GM20000 (cell line): Measurements from ENCODE around the gene SARDH.
A peak's percentile ranks its signal among the peaks of the same experiment; 100 is the strongest.

Source experiments
- DNase-seq: peaks from one replicate; pipeline ENCODE4 v3.0.0; 2012; ENCODE audit warnings: low spot score
- TF ChIP-seq, protein P1 (sequence below): IDR thresholded peaks from 2 replicates; pipeline ENCODE4 v1.5.1; 2012; ENCODE audit warnings: mild to moderate bottlenecking, control low read depth; ENCODE audit errors: extremely low read depth, missing control alignments

Gene SARDH

DNA sequence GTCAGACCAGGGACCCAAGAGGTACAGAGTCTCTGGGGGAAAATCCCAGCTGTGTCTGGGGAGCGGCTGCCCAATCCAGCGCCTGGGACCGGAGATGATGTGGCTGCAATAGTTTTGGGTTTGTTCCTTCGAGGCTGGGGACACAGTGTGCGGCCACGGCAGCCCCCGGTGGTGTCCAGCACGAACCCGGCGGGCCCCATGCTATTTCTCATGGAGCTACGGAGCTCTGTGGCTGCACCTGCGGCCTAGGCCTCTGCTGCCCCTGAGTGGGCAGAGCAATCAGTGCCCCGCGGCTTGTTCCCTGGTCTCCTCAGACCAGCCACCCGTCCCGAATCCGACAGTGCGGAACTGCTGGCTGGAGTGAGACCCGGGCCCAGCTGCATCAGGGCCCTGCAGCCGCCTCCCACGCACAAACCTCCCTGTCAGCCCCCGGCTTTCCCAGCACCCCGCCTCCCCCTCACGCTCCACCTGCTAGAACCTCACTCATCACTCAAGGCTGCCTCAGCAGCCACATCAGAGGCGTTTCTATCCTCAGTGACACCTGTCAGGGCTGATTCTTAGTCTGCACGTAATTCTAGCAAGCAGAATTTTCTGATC is 29.0 kb downstream of the SARDH start:
- DNase-seq = peak; percentile 64
- TF ChIP-seq, protein P1, sequence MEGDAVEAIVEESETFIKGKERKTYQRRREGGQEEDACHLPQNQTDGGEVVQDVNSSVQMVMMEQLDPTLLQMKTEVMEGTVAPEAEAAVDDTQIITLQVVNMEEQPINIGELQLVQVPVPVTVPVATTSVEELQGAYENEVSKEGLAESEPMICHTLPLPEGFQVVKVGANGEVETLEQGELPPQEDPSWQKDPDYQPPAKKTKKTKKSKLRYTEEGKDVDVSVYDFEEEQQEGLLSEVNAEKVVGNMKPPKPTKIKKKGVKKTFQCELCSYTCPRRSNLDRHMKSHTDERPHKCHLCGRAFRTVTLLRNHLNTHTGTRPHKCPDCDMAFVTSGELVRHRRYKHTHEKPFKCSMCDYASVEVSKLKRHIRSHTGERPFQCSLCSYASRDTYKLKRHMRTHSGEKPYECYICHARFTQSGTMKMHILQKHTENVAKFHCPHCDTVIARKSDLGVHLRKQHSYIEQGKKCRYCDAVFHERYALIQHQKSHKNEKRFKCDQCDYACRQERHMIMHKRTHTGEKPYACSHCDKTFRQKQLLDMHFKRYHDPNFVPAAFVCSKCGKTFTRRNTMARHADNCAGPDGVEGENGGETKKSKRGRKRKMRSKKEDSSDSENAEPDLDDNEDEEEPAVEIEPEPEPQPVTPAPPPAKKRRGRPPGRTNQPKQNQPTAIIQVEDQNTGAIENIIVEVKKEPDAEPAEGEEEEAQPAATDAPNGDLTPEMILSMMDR = no peak

DNA sequence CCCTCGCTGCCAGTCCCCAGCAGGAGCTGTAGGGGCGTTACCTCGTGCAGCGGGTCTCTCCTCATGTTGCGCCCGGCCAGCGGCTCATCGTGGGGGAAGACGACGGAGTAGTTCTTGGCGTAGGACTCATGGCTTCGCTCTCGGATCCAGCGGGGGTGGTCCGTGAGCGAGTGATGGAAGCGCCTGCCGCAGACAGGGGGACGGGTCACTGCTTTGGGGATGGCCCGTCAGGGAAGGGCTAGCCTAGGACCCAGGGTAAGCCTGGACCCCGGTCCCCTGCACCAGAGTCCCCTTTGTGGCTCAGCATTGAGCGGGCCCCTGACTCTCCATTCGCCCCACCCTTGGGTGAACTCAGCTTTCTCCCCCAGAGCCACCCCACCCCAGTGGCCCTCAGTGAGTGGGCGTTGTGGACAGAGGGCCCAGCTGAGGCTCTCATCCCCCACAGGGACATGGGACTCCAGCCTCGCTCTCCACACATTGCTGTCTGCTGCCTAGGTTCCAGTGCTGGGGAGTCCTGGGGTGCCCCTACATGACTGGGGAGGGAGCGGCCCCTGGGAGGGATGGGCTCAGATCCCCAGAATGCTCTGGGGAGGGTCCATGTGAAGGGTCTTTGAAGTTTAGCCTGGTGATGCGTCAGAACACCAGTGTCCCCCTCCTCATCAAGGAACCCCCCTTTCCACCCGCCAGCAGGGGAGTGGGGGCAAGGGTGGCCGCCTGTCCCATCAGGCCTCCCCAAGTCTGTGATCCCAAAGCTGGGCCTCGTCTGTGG is 29.7 kb downstream of the SARDH start:
- no peak for DNase-seq

DNA sequence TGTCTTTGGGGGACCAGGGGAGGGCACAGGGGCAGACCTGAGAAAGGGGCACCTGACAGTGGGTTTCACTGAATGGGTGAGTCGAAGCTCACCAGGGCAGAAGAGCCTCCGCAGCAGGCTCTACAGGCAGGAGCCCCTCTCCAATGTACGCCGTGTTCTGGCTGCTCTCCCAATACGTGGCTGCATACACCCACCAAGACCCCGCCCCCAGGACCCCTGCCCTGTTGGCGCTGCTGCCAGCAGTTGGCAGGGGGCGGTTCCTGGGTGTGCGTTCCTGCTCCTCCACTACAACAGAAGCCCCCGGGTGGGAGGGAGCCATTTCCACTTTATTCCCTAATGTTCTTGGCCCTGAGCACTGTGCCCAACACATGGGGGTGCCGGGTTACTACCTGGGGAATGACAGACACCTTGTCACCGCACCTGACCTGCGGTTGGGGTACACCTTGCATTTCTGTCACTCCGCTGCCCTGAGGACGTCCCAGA is 30.3 kb downstream of the SARDH start:
- no peak for DNase-seq
- TF ChIP-seq, protein P1 = no peak

More for the DNA sequence above, 29.7 kb downstream of the SARDH start:
- TF ChIP-seq, protein P1 = no peak

DNA sequence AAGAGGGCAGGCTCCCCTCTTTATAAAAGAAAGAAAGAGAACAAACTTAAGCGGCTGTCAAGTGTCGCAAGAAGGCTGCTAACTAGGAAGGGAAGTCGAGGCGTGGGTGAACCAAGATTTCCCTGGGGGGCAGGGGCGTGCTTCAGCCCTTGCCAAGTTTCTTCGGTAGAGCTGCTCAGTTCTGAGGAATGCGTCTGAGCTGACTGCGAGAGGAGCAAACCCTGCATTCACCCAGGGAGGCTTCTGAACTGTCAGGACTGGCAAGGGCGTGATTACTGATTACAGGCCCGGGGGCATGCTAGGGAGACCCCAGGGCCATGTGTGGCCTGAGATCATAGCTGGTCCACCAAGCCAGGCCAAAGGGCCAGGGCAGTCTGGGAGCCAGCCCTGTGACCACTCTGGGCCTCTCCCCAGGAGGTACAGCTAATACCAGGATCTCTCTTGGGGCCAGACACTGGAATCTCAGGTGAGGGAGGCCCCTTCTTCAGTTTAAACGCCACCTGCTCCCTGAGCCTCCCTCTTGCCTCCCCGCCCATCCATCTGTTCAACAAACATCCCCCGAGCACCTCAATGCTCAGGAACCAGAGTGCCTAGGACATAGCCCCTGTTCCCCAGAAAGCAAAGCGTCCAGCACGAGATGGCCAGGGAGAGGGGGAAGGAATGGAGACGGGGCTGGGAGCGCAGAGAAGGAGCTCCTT is 30.9 kb downstream of the SARDH start:
- no peak for DNase-seq
- TF ChIP-seq, protein P1 = no peak

DNA sequence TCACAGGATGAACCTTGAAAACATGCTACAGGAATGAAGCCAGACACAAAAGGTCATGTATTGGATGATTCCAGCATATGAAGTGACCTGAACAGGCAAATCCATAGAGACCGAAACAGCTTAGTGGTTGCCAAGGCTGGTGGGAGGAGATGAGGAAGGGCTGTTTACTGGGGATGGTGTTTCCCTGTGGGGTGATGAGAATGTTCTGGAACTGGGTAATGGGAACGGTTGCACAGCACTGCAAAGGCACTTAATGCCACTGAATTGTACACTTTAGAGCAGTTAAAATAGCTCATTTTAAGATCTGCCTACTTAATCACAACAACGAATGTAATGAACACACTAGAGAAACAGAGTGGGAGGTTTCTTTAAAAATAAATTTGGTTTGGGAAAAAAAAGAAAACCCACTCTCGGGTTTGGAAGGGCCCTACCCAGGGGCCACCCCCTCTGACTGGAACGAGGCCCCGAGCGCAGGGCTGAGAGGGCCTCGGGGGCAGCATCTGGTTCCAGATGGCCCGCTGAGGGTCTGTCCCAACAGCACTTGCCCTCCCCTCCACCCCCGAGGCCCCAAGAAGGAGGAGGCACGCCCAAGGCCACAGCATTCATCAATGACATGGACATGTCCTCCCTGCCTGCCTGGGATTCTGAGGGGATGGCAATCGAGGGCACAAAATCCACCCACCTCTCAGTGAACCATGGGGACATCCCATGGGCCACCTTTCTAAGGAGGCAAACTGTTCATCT is 31.7 kb downstream of the SARDH start:
- no peak for DNase-seq
- TF ChIP-seq, protein P1 = no peak

DNA sequence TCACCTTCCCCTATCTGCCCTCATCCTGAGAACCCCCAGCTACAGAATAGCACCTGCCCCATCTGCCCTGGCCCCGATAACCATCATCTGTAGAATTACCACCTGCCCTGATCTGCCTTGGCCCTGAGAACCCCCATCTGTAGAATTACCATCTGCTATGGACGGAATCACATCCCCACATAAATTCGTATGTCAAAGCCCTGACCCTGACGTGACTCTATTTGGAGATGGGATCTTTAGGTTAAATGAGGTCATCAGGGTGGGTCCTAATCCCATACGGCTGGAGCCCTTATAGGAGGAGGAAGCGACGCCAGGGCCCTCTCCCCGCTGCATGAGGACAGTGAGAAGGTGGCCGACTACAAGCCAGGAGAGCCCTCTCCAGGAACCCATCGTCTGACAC is 32.6 kb downstream of the SARDH start:
- no peak for DNase-seq
- TF ChIP-seq, protein P1 = no peak
